RCC 7860 (cell line): ENCODE data around the gene TCF7L1.
"Not testable (repeated sequence)": the region's sequence is repeated elsewhere in the genome, so short reads cannot be mapped to it uniquely, and the experiment has no call there.

ENCODE experiments used
- DNase-seq: peaks from one replicate; pipeline ENCODE4 v3.0.0-alpha.2; 2015; ENCODE audit warnings: low spot score
- FAIRE-seq: peaks from 2 replicates; lab custom pipeline; 2012; peaks lifted over from hg19 to GRCh38; lab: Jason Lieb, UNC

Gene TCF7L1

DNA sequence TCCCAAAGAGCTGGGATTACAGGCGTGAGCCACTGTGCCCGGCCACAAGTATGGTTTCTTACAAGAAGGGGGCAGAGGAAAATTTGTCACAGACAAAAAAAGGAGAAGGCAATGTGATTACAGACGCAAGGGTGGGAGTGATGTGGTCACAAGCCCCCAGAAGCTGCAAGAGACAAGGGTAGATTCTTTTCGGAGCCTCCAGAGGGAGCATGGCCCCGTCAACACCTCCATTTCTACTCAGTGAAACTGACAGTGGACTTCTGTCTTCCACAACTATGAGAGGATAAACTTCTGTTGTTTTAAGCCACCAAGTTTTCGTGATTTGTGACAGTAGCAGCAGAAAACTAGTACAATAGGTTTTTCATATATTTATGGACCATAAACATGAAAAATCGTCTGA, 2.1 kb upstream of the TCF7L1 start:
- DNase-seq (no peak), FAIRE-seq (no peak)

DNA sequence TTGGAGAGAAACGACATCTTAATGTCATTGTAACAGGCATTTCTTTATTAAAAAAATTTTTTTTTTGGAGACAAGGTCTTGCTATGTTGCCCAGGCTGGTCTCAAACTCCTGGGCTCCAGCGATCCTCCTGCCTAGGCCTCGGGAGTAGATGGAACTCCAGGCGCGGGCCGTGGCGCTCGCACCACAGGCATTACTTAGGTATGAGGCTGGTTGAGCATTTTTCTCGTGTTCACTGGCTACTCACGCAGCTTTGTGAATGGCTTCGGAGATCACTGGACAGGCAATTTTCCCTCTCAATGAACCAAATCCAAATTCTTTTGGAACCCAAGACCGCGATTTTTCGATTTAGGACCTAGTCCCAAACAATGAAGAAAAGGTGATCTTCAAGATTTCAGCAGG, 795 bp upstream of the TCF7L1 start:
- FAIRE-seq (no peak), DNase-seq (no peak)

DNA sequence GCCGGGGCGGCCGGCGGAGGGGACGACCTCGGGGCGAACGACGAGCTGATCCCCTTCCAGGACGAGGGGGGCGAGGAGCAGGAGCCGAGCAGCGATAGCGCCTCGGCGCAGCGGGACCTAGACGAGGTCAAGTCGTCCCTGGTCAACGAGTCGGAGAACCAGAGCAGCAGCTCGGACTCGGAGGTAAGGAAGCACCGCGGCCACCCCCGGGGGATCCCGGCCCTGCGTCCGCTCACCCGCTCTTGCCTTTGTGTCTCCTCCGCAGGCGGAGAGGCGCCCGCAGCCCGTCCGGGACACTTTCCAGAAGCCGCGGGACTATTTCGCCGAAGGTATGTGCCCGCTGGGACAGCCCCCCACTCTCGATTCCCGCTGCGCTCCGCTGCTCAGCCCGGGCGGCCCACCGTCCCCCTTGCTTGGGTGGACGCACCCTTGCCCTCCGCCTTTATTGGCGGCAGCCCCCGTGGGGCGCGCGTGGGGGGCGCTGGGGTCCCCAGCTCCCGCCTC, 611 bp downstream of the TCF7L1 start:
- FAIRE-seq (no peak), DNase-seq (no peak)

DNA sequence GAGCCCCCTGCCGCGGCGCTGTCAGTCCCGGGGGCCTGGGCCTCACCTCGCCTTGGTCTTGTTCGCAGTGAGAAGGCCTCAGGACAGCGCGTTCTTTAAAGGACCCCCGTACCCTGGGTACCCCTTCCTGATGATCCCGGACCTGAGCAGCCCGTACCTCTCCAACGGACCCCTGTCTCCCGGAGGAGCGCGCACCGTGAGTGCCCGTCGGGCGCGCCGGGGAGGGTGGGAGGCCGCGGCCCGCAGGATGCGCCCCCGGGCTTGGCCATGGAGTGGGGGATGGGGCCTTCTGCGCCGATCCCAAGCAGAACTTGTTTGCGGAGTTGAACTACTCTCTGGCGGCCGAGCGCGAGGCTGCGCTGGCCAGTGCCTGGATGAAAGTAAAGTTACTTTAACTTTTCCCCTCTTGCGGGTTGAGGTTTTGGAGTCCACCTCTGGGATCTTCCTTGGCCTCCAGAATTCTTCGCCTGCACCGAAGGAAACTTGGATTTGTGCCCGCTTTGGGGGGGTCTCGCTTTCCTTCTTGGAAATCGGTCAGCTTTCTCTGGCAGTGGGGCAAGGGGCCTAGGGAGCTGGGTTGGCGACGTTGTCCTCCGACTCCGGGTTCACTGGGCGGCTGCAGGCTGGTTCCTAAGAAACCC, 1.2 kb downstream of the TCF7L1 start:
- FAIRE-seq (no peak), DNase-seq (no peak)

DNA sequence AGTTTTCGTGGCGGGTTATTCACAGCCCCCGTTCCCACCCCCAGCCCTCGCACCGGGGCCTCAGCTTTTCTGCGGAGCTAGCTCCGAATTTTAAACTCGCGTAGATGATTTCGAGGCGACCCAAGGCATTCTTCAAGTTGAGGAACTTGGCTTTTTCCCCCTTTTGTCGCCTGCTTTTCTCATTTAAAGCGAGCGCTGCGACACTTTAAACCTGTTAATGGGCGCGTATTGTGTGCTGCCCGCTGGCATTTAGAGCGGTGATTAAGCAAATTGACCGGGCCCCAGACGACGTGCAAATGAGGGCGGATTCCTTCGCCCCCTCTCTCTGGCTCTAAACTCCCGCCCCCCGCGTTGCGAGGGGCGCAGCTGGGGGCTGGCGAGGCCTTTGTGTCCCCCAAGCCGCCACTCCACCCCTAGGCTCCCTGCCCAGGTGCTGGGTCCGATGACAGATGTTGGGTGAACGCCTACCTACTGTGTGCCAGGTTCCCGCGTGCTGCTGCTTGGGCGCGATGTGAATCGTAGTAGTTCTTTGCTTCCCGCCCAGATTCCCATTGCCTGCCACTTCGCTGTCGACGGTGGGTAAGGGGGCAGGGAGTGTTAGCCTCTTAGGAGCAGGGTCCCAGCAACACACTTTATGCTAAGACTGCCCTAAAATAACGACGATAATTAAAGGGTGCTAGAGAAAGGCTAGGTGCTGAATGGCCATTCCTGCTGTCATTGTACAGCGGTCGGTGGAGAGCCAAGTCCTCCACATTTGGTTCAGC, 1.9 kb downstream of the TCF7L1 start:
- no peak for FAIRE-seq

DNA sequence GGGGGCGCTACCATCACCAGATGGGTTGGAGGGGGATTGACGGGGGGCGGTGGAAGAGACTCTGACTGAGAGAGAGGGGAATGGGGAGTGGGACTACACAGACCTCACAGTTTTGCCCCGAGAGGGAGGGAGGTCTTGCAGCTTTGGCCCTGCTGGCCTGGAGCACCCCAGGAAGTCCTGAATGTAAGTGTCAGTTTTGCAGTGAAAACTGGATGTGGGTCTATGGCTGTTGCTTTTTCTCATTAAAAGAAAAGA, 2.4 kb downstream of the TCF7L1 start:
- DNase-seq (no peak), FAIRE-seq (no peak)

More for the DNA sequence above, 1.9 kb downstream of the TCF7L1 start:
- no peak for DNase-seq

DNA sequence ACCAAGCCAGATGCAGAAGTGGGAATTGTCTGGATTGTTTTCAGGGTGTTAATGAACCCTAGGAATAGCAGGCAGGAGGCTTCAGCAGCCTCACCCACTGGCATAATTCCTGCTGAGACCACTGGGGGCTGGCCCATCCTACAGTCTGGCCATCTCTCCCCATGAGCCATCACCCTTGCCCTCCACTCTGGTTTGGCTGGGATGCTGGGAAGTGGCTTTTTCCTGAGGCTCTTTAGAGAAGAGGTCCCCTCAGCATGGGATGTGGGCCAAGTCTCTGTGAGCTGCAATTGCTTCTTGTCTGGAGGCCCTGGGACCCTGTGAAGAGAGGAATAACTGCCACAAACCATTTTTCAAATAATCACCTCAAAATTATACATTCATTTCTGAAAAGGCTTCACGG, 4.0 kb downstream of the TCF7L1 start:
- FAIRE-seq (no peak), DNase-seq (no peak)

DNA sequence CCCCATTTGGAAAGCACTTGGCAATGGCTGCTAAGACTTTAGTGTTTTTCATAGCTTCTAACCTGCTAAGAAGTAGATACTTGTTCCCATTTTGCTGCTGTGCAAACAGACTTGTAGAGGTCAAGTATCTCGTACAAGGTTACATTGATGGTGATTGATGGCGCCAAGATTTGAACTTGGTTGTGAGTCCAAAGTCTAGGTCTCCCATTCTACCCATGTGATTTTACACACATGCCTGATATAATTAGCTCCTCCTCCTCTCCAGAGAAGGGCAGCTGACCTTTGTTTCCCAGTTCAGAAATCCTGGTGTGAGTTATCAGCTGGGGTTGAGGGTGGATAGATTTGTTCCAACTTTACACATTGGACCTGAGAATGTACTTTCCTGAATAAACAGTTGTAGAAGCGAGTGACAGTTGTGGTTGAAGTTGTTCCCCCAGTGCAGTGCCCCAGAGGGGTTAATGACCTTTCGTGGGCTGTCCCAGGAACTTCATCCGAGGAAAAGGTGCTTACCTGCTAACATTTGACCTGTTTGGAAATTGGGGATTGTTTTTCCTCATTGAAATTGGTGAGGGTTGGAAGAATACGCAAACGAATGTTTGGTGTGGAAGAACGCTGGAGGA, 10.4 kb downstream of the TCF7L1 start:
- no peak for DNase-seq
- FAIRE-seq, result no peak

DNA sequence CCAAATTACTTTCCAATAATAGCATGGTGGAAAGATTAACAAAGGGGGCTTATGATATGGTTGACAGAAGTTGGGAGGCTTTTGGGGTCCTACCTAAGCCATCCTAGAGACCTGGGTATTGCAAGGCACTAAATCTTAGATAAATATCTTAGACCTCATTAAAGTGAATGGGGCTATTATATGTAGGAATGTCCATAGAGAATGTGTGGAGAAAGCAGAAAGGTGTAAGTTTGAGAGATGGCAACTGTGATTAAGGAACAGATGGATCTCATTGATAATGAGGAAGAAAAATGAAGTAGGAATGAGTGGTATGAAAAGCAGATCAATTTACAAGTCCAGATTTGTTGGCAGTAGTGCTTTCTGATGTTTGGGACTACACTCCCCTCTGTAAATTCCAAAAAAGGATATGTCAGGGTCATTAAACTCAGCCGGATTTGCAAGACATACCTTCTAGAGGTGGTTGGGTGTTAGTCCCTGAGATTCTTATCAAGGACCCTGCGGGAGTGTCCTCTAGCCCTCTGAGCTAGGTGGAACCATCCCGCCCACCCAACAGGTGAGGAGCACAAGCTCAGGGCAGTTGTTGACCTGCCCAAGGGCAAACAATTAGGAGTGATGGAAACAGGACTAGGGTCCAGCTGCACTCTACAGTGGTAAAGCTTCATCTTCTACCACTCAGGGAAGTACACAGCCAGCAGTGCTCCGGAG, 12.1 kb downstream of the TCF7L1 start:
- DNase-seq (no peak), FAIRE-seq (no peak)

DNA sequence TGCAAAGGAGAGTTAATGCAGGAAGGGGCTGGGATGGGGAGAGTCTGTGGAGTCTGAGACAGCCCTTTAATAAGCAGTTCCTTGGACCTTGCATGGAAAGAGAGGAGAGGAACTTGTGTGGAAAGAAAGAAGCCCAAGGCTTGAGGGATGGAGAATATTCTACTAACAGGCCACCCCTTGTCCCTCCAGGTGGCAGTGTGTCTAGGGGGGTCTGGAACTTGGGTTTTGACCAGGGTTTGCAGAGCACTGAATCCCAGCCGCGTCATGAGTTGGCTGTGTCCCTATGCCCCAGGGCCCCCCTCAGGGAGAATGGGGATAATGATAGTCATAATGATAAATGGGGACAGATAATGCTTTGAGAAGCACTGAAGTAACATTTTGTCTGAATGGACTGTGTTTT, 15.0 kb downstream of the TCF7L1 start:
- DNase-seq, result no peak
- FAIRE-seq, result no peak

DNA sequence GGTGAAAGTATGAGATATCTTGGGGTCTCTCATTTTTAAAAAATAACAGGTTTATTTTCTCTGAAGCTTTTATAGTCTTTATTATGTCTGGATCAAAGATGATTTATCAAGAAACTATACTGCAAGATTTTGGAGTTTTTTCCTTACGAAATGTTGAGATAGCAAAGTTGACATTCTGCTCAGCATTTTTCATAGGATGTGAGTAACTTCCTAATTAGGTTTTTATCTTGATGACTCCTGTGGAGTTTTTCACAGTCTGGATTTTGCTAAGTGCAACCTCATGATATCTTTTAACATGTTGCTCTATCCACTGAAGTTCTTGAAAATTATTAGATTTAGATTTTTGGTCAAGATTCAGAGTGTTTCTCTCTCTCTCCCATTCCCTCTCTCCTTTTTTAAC, 17.8 kb downstream of the TCF7L1 start:
- no peak for FAIRE-seq
- DNase-seq, result no peak

DNA sequence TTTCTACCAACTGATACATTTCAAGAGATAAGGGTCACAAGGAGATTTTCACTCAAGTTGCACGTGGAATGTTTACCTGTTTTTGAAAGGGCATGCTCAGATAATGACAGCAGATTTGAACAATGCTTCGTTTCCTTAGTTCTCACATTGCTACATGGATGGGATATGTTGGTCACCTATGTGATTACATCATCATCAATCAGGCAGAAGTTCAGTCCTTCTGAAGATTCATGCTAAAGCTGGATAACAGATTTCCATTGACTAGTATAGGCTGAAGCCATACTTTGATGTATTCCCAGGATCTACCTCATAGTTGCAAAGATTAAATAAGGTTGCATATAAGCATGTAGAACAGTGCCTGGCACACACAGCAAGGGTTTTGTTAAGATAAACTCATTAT, 19.7 kb downstream of the TCF7L1 start:
- no peak for FAIRE-seq
- DNase-seq, result no peak

DNA sequence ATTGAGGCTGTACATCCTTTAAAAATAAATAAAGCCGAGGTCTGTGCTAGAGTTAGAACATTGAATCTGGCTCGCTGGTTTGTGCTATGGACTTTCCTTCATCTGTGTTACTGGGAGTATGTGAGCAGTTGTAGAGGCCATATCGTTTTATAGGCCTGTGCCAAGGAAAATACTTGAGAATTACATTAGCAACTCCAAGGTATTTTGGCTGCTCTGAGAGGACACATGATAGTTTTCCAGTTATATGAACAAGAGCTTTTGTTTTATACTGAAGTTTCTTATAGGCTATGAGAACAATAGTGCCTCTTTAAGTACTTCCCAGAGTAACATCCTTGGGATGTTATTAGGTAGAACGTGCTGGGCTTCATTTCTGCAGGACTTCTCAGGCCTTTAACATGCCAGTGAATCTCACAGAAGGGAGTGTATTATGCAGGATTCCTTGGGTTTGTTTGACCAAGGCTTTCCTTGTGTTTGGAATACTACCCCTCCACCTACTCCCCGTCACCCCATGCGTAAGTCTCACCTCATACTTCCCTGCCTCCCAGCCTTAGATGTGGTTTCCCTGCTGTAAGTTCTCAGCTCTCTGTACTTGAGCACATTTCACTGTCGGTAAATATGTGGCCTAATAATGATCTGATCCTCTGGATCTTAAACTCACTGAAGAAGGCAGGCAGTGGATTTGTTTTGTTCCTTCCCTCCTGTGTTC, 21.0 kb downstream of the TCF7L1 start:
- FAIRE-seq (no peak), DNase-seq (no peak)

DNA sequence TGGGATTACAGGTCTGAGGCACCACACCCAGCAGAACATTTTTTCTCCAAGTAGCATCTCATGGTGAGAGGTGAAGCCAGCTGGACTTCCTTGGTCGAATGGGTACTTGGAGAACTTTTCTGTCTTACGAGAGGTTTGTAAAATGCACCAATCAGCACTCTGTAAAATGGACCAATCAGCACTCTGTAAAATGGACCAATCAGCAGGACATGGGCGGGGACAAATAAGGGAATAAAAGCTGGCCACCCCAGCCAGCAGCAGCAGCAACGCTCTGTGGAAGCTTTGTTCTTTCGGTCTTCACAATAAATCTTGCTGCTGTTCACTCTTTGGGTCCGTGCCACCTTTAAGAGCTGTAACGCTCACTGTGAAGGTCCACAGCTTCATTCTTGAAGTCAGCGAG, 21.9 kb downstream of the TCF7L1 start:
- not testable (repeated sequence) for FAIRE-seq, DNase-seq

DNA sequence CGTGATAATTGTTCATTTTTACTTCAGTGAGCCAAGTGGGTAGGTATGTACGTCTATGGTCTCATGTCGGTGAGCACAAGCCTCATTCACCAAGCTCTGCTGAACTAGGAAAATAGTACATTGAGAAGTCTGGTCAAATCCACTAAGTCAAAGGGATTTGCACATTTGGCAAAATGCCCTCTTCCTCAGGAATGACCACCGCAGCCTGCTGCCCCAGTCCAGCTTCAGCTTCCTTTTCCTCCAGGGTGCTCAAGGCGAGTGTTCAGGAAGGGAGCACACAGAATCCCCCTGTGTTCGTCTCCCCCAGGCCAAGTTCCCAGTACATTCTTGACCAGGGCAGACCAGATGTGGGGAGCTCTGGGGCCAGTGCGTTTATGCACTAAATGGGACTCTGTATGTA, 23.0 kb downstream of the TCF7L1 start:
- no peak for FAIRE-seq
- DNase-seq, result no peak

DNA sequence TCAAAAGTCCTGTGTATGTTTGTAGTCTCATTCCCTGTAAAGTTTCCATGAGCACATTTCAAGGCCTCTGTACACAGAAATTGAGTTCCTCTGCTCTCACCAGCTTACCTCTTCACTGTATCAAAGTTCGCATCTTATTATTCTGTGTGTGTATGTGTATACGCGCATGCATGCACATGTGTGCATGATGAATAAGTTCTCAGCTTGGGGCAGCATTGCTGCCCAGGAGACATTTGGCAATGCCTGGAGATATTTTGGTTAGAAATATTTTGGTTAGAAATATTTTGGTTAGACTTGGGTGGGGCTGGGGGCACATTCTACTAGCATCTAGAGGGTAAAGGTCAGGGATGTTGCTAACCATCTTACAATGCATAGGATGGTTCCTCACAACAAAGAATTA, 23.4 kb downstream of the TCF7L1 start:
- DNase-seq, result no peak

DNA sequence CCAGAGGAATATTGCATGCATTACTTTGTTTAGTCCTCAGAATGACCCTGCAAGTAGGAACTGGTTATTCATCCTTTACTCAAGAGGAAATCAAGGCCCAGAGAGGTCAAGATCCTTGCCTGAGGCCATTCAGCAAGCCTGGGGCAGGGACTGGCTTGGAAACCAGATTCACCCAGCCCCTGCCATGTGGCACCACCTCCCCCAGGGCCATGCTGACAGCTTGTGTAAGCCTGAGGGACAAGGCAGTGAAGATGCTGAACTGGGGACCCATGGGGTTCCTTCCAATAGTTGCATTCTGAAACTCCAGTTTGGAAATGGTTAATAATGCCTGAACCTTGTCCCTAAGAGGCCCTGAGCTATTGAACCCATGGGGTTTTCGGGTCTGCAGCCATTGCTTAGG, 24.2 kb downstream of the TCF7L1 start:
- no peak for DNase-seq
- FAIRE-seq, result no peak

More for the DNA sequence above, 23.4 kb downstream of the TCF7L1 start:
- FAIRE-seq, result no peak

DNA sequence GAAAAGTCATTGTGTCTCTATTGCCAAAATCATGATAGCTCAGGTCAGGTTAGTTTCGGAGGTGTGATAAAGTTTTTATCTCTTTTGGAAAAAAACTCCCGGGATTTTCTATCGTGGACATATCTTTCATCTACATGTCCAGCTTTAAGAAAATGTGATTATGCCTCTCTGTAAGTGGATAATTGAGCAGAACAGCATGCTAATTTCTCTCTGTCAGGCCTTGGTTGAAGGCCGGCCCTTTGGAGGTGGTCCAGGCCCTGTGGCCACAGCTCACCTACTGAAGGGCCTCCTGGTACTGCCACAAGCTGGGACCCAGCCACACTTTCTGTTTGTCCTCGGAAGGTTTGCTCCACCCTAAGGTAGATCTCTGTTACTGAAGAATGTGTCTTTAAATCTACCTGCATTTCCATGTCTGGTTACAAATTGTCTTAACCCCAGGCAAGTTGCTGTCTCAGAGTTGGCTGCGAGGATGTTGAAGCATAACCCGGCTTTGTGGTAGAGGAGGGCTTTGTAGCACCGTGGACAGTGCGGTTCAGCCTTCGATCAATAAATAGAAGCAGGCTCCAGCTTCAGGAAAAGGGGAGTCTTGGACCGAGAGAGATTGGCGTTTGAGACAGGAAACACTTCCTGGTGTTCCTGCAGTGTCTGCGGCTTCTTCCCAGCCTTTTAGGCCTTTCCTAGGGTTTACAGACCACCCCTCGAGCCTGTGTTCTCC, 25.5 kb downstream of the TCF7L1 start:
- no peak for DNase-seq
- FAIRE-seq, result no peak

DNA sequence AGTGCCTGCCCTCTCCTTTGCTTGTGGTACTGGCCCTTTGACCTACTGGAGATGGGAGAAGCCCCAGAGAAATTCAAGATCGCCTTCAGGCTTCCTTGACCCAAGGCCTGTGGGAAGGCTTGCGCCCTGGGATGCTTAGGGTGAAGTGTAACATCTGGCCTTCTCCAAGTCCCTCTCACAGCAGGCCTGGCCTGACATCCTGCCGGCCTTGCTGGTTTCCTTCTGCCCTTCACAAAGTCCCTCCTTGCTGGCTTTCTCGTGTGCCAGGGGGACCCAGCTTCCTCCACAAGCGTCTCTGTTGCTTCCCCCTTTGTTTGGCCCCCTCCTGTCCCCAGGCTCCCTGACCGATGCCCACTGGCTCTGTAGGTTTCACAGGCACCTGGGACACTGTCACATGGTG, 26.4 kb downstream of the TCF7L1 start:
- FAIRE-seq (no peak), DNase-seq (no peak)
